Measurements from ENCODE around the gene PRDM16. TPM values are rescaled to one million over a fixed set of nuclear protein-coding genes. Genes with fewer than 3 reads are reported as not detected.

The PRDM16 gene
- total RNA-seq, 2 donors from 2014 or later, result not detected

- no peak for ATAC-seq (replicated peaks)
- Mint-ChIP-seq H3K36me3 (ENCODE audit: low read depth) (no peaks in the 10 kb centered on the region), H3K9me3 (peaks cover 10% of the 10 kb centered on the region), H3K27ac (no peak overlapping the region), H3K27me3 (peaks cover 10% of the 10 kb centered on the region), H3K4me1 (no peaks in the 10 kb centered on the region), H3K4me3 (no peak overlapping the region)
These were observed 279.3 kb downstream of the PRDM16 start for GRCh38 chr1:3348196-3348865.

- H3K9me3 Mint-ChIP-seq, result peaks cover 3% of the 10 kb centered on the region
- no peak overlapping the region for H3K4me3 Mint-ChIP-seq
- no peak for ATAC-seq (replicated peaks)
- H3K27me3 Mint-ChIP-seq, result peaks cover 4% of the 10 kb centered on the region
- no peaks in the 10 kb centered on the region for H3K36me3 Mint-ChIP-seq (ENCODE audit: low read depth)
- H3K4me1 Mint-ChIP-seq, result no peaks in the 10 kb centered on the region
- H3K27ac Mint-ChIP-seq, result no peak overlapping the region
These were observed 280.4 kb downstream of the PRDM16 start for GRCh38 chr1:3349161-3349967.

- Mint-ChIP-seq H3K4me1 (no peaks in the 10 kb centered on the region), H3K9me3 (no peaks in the 10 kb centered on the region), H3K27me3 (peaks cover 3% of the 10 kb centered on the region), H3K4me3 (no peak overlapping the region), H3K27ac (no peak overlapping the region), H3K36me3 (ENCODE audit: low read depth) (no peaks in the 10 kb centered on the region)
- no peak for ATAC-seq (replicated peaks)
These were observed 280.9 kb downstream of the PRDM16 start for GRCh38 chr1:3349968-3350299.

GRCh38 chr1:3350506-3351261 is 281.7 kb downstream of the PRDM16 start:
- H3K9me3 Mint-ChIP-seq, result no peaks in the 10 kb centered on the region
- H3K36me3 Mint-ChIP-seq (ENCODE audit: low read depth), result no peaks in the 10 kb centered on the region
- no peak overlapping the region for H3K4me3 Mint-ChIP-seq
- H3K27me3 Mint-ChIP-seq, result peaks cover 3% of the 10 kb centered on the region
- no peak overlapping the region for H3K27ac Mint-ChIP-seq
- ATAC-seq (replicated peaks), result no peak
- no peaks in the 10 kb centered on the region for H3K4me1 Mint-ChIP-seq

GRCh38 chr1:3351449-3352298 is 282.7 kb downstream of the PRDM16 start:
- no peak overlapping the region for H3K27ac Mint-ChIP-seq
- H3K36me3 Mint-ChIP-seq (ENCODE audit: low read depth), result no peaks in the 10 kb centered on the region
- peaks cover 3% of the 10 kb centered on the region for H3K27me3 Mint-ChIP-seq
- no peaks in the 10 kb centered on the region for H3K4me1 Mint-ChIP-seq
- ATAC-seq (replicated peaks), result no peak
- no peaks in the 10 kb centered on the region for H3K9me3 Mint-ChIP-seq
- no peak overlapping the region for H3K4me3 Mint-ChIP-seq

- Mint-ChIP-seq H3K4me1 (no peaks in the 10 kb centered on the region), H3K36me3 (ENCODE audit: low read depth) (no peaks in the 10 kb centered on the region), H3K27ac (no peak overlapping the region), H3K9me3 (no peaks in the 10 kb centered on the region), H3K27me3 (peaks cover 3% of the 10 kb centered on the region), H3K4me3 (no peak overlapping the region)
- no peak for ATAC-seq (replicated peaks)
These were observed 283.4 kb downstream of the PRDM16 start for GRCh38 chr1:3352299-3352951.

GRCh38 chr1:3352952-3353331 is 283.9 kb downstream of the PRDM16 start:
- Mint-ChIP-seq H3K36me3 (ENCODE audit: low read depth) (no peaks in the 10 kb centered on the region), H3K27me3 (peaks cover 3% of the 10 kb centered on the region), H3K27ac (no peak overlapping the region), H3K4me3 (no peak overlapping the region), H3K4me1 (no peaks in the 10 kb centered on the region), H3K9me3 (no peaks in the 10 kb centered on the region)
- no peak for ATAC-seq (replicated peaks)

- no peaks in the 10 kb centered on the region for H3K36me3 Mint-ChIP-seq (ENCODE audit: low read depth)
- no peak overlapping the region for H3K27ac Mint-ChIP-seq
- H3K4me3 Mint-ChIP-seq, result no peak overlapping the region
- H3K9me3 Mint-ChIP-seq, result no peaks in the 10 kb centered on the region
- peaks cover 3% of the 10 kb centered on the region for H3K27me3 Mint-ChIP-seq
- H3K4me1 Mint-ChIP-seq, result no peaks in the 10 kb centered on the region
- ATAC-seq (replicated peaks), result no peak
These were observed 284.9 kb downstream of the PRDM16 start for GRCh38 chr1:3353876-3354275.

- no peaks in the 10 kb centered on the region for H3K36me3 Mint-ChIP-seq (ENCODE audit: low read depth)
- peaks cover 3% of the 10 kb centered on the region for H3K27me3 Mint-ChIP-seq
- no peaks in the 10 kb centered on the region for H3K9me3 Mint-ChIP-seq
- H3K4me3 Mint-ChIP-seq, result no peak overlapping the region
- no peak for ATAC-seq (replicated peaks)
- H3K27ac Mint-ChIP-seq, result no peak overlapping the region
- no peaks in the 10 kb centered on the region for H3K4me1 Mint-ChIP-seq
These were observed 286.1 kb downstream of the PRDM16 start for GRCh38 chr1:3355089-3355488.

- no peaks in the 10 kb centered on the region for H3K36me3 Mint-ChIP-seq (ENCODE audit: low read depth)
These were observed 287.2 kb downstream of the PRDM16 start for GRCh38 chr1:3355894-3356826.

GRCh38 chr1:3356827-3357460 is 287.9 kb downstream of the PRDM16 start:
- Mint-ChIP-seq H3K27me3 (peaks cover 8% of the 10 kb centered on the region), H3K4me1 (no peaks in the 10 kb centered on the region), H3K36me3 (ENCODE audit: low read depth) (no peaks in the 10 kb centered on the region), H3K27ac (no peak overlapping the region), H3K4me3 (no peak overlapping the region), H3K9me3 (no peaks in the 10 kb centered on the region)
- ATAC-seq (replicated peaks), result no peak

More at GRCh38 chr1:3355894-3356826, 287.2 kb downstream of the PRDM16 start:
- ATAC-seq (replicated peaks), result no peak
- Mint-ChIP-seq H3K27me3 (peaks cover 3% of the 10 kb centered on the region), H3K4me3 (no peak overlapping the region), H3K4me1 (no peaks in the 10 kb centered on the region), H3K9me3 (no peaks in the 10 kb centered on the region), H3K27ac (no peak overlapping the region)

- Mint-ChIP-seq H3K4me1 (no peaks in the 10 kb centered on the region), H3K36me3 (ENCODE audit: low read depth) (no peaks in the 10 kb centered on the region), H3K4me3 (no peak overlapping the region), H3K27me3 (peaks cover 9% of the 10 kb centered on the region), H3K27ac (no peak overlapping the region), H3K9me3 (no peaks in the 10 kb centered on the region)
- no peak for ATAC-seq (replicated peaks)
These were observed 288.7 kb downstream of the PRDM16 start for GRCh38 chr1:3357526-3358297.

All from activated T-helper 17 cell treated with anti-CD3 and anti-CD28 coated beads, Interleukin-2, amount 50 U/mL, for 72 hours (primary cell).